Trophoblast cell (in vitro differentiated cells and primary cell): Measurements from ENCODE around the gene ORC2.

Experiments used
- DNase-seq, 2 donors: peaks; one replicate each; pipeline ENCODE4 v3.0.0-alpha.2; 2016
- H2AFZ ChIP-seq: 2 replicates; pipeline ENCODE4 v1.6.1; 2013; ENCODE audit warnings: low read length, moderate library complexity, mild to moderate bottlenecking; ENCODE audit not compliant: insufficient read depth, poor library complexity
- H2AK5ac ChIP-seq: 2 replicates; pipeline ENCODE4 v1.6.1; 2013; ENCODE audit warnings: mild to moderate bottlenecking, low read length
- H2BK120ac ChIP-seq: 2 replicates; pipeline ENCODE4 v1.6.1; 2013; ENCODE audit warnings: low read length, mild to moderate bottlenecking, moderate library complexity; ENCODE audit not compliant: insufficient read depth, poor library complexity
- H2BK12ac ChIP-seq: 2 replicates; pipeline ENCODE4 v1.6.1; 2013; ENCODE audit warnings: mild to moderate bottlenecking, low read length, moderate library complexity
- H2BK5ac ChIP-seq: 2 replicates; pipeline ENCODE4 v1.6.1; 2013; ENCODE audit warnings: low read length, low read depth, moderate library complexity, mild to moderate bottlenecking; ENCODE audit not compliant: poor library complexity
- H3K14ac ChIP-seq: 2 replicates; pipeline ENCODE4 v1.6.1; 2013; ENCODE audit warnings: mild to moderate bottlenecking, low read length
- H3K18ac ChIP-seq: 2 replicates; pipeline ENCODE4 v1.6.1; 2013; ENCODE audit warnings: mild to moderate bottlenecking, low read length
- H3K23ac ChIP-seq: 2 replicates; pipeline ENCODE4 v1.6.1; 2013; ENCODE audit warnings: low read length
- H3K27ac ChIP-seq: 2 replicates; pipeline ENCODE4 v1.5.1; 2013; ENCODE audit warnings: low read depth, mild to moderate bottlenecking, inconsistent platforms, low read length, moderate library complexity
- H3K27me3 ChIP-seq: 2 replicates; pipeline ENCODE4 v1.6.1; 2013; ENCODE audit warnings: inconsistent platforms, mild to moderate bottlenecking, low read length, moderate library complexity; ENCODE audit not compliant: insufficient read depth
- H3K36me3 ChIP-seq, 2 experiments: 1 replicate in 1 of 2; 2 replicates in 1 of 2; pipeline ENCODE4 v1.6.1; 2013; ENCODE audit warnings: low read length in 2 of 2, mild to moderate bottlenecking in 2 of 2, moderate library complexity in 1 of 2; ENCODE audit not compliant: insufficient read depth in 2 of 2, control insufficient read depth in 1 of 2
- H3K4ac ChIP-seq: 2 replicates; pipeline ENCODE4 v1.6.1; 2013; ENCODE audit warnings: low read depth, mild to moderate bottlenecking, low read length, moderate library complexity
- H3K4me1 ChIP-seq, 2 experiments: 1 replicate in 1 of 2; 2 replicates in 1 of 2; pipeline ENCODE4 v1.6.1; 2013; ENCODE audit warnings: low read length in 2 of 2, mild to moderate bottlenecking in 2 of 2, moderate library complexity in 1 of 2; ENCODE audit not compliant: insufficient read depth in 2 of 2, control insufficient read depth in 1 of 2
- H3K4me2 ChIP-seq: 2 replicates; pipeline ENCODE4 v1.6.1; 2013; ENCODE audit warnings: inconsistent platforms, mild to moderate bottlenecking, low read length, moderate library complexity
- H3K4me3 ChIP-seq: 2 replicates; pipeline ENCODE4 v1.5.1; 2013; ENCODE audit warnings: mild to moderate bottlenecking, low read depth, low read length, inconsistent platforms
- H3K79me1 ChIP-seq: one replicate; pipeline ENCODE4 v1.6.1; 2013; ENCODE audit warnings: low read length
- H3K79me2 ChIP-seq: 2 replicates; pipeline ENCODE4 v1.6.1; 2013; ENCODE audit warnings: low read length, mild to moderate bottlenecking; ENCODE audit not compliant: control insufficient read depth, insufficient read depth, poor library complexity
- H3K9ac ChIP-seq: 2 replicates; pipeline ENCODE4 v1.6.1; 2013; ENCODE audit warnings: mild to moderate bottlenecking, low read length
- H3K9me3 ChIP-seq: 2 replicates; pipeline ENCODE4 v1.6.1; 2013; ENCODE audit warnings: low read depth, mild to moderate bottlenecking, control low read depth, inconsistent platforms, low read length; ENCODE audit not compliant: insufficient read depth
- H4K12ac ChIP-seq: 2 replicates; pipeline ENCODE4 v1.6.1; 2013; ENCODE audit warnings: low read depth, mild to moderate bottlenecking, low read length, moderate library complexity
- H4K8ac ChIP-seq: 2 replicates; pipeline ENCODE4 v1.6.1; 2013; ENCODE audit warnings: low read depth, mild to moderate bottlenecking, low read length, moderate library complexity
- H4K91ac ChIP-seq: one replicate; pipeline ENCODE4 v1.6.1; 2013; ENCODE audit warnings: low read depth, mild to moderate bottlenecking, low read length, moderate library complexity
- WGBS: extraction: QIAGEN DNeasy Blood & Tissue Kit; methylation state at CpG from one replicate; pipeline ENCODE4 v1.1.7; 2013; ENCODE audit warnings: missing lambda C conversion rate; ENCODE audit not compliant: insufficient read length, insufficient coverage; ENCODE audit errors: extremely low coverage; 5-methylcytosine and 5-hydroxymethylcytosine counted together

Gene ORC2

DNA sequence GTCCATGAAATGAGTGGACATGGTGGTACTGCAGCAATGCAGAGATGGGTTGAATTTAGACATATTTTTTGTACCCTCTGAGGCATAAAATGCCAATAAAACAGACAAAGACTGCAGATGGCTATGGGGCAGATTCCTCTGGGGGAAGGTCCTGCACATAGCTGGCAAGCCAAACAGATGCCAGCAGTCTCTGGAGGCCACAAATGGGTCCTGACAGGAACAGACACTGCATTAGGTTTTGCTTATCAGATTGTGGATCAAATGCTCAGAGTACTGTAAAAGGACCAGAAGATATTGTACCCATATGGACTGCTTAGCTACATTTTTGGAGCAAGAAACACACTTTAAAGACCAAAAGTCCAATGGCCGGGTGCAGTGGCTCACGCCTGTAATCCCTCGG, 40.9 kb upstream of the ORC2 start:
- Histone ChIP-seq H3K27me3 (no peaks in the 10 kb centered on the region), H4K8ac (no peak overlapping the region), H2AFZ (no peak overlapping the region), H4K91ac (no peak overlapping the region), H3K18ac (no peak overlapping the region), H3K14ac (no peak overlapping the region), H2BK120ac (no peak overlapping the region), H3K27ac (no peak overlapping the region), H2BK5ac (no peak overlapping the region), H2BK12ac (no peak overlapping the region), H3K9me3 (no peaks in the 10 kb centered on the region), H3K4me3 (no peak overlapping the region), H2AK5ac (no peak overlapping the region), H4K12ac (no peak overlapping the region), H3K4ac (no peak overlapping the region), H3K36me3 (peaks cover 1 to 3% of the 10 kb centered on the region in 2 experiments), H3K79me1 (no peaks in the 10 kb centered on the region), H3K4me2 (no peak overlapping the region), H3K9ac (no peak overlapping the region), H3K79me2 (no peaks in the 10 kb centered on the region), H3K23ac (no peak overlapping the region), H3K4me1 (peaks cover 0 to 2% of the 10 kb centered on the region in 2 experiments)
- DNase-seq = no peak
- WGBS = no CpG with 5 or more reads among the region's 3 CpGs

GRCh38 chr2:200993097-200993496, 29.6 kb upstream of the ORC2 start:
- no peak overlapping the region for H3K4me2 ChIP-seq
- H3K4me3 ChIP-seq = no peak overlapping the region
- no peak overlapping the region for H2AK5ac ChIP-seq
- no peak overlapping the region for H2BK5ac ChIP-seq
- no peak overlapping the region for H4K91ac ChIP-seq
- no peak overlapping the region for H3K14ac ChIP-seq
- H3K9ac ChIP-seq = no peak overlapping the region
- H3K27ac ChIP-seq = no peak overlapping the region
- 100% methylated on average over 1 of the region's 3 CpGs for WGBS
- no peak overlapping the region for H2AFZ ChIP-seq
- no peaks in the 10 kb centered on the region for H3K9me3 ChIP-seq
- no peak for DNase-seq
- no peak overlapping the region for H2BK12ac ChIP-seq
- no peak overlapping the region for H3K18ac ChIP-seq
- no peaks in the 10 kb centered on the region for H3K27me3 ChIP-seq
- H3K23ac ChIP-seq = no peak overlapping the region
- no peak overlapping the region for H4K12ac ChIP-seq
- H3K36me3 ChIP-seq = peaks cover 11 to 16% of the 10 kb centered on the region in 2 experiments
- no peaks in the 10 kb centered on the region for H3K79me1 ChIP-seq
- H2BK120ac ChIP-seq = no peak overlapping the region
- no peak overlapping the region for H3K4ac ChIP-seq
- H3K79me2 ChIP-seq = no peaks in the 10 kb centered on the region
- H4K8ac ChIP-seq = no peak overlapping the region
- no peaks in the 10 kb centered on the region for H3K4me1 ChIP-seq

- H3K27me3 ChIP-seq = no peaks in the 10 kb centered on the region
- no peak overlapping the region for H2AK5ac ChIP-seq
- no peak overlapping the region for H3K4me2 ChIP-seq
- H3K4ac ChIP-seq = no peak overlapping the region
- H3K4me1 ChIP-seq = no peaks in the 10 kb centered on the region
- H3K9me3 ChIP-seq = no peaks in the 10 kb centered on the region
- no peak overlapping the region for H3K14ac ChIP-seq
- no peak overlapping the region for H2BK120ac ChIP-seq
- H2BK12ac ChIP-seq = no peak overlapping the region
- no peak overlapping the region for H3K27ac ChIP-seq
- no peak overlapping the region for H2BK5ac ChIP-seq
- no peak overlapping the region for H3K23ac ChIP-seq
- no peak overlapping the region for H4K12ac ChIP-seq
- peaks cover 11 to 14% of the 10 kb centered on the region in 2 experiments for H3K36me3 ChIP-seq
- H3K18ac ChIP-seq = no peak overlapping the region
- no peak overlapping the region for H4K91ac ChIP-seq
- no peak overlapping the region for H2AFZ ChIP-seq
- no peaks in the 10 kb centered on the region for H3K79me1 ChIP-seq
- no peak for DNase-seq
- no peaks in the 10 kb centered on the region for H3K79me2 ChIP-seq
- no peak overlapping the region for H3K9ac ChIP-seq
- no CpG with 5 or more reads among the region's 8 CpGs for WGBS
- no peak overlapping the region for H3K4me3 ChIP-seq
- no peak overlapping the region for H4K8ac ChIP-seq
Measured at GRCh38 chr2:200987137-200987536, 23.7 kb upstream of the ORC2 start.

DNA sequence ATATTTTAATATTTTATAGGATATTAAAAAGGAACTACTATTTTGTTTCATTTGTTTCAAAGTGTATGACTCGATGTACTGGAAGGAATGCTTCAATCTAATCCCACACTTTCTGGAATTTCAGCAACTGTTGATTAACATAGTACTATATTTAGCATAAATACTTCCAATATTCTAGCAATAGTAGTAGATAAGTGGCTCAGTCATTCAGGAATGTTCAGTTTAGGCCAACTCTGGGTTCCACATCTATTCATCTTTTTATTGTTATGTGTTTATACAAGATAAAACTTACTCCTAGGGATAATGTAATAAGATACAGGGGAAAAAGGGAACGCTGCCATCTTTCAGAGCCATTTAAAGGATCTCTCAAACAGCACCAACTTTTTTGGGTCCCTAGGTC, 22.3 kb upstream of the ORC2 start:
- Histone ChIP-seq H2AFZ (no peak overlapping the region), H3K79me2 (no peaks in the 10 kb centered on the region), H3K4me1 (no peaks in the 10 kb centered on the region), H3K79me1 (no peaks in the 10 kb centered on the region), H3K14ac (no peak overlapping the region), H3K23ac (no peak overlapping the region), H3K4me3 (no peak overlapping the region), H3K27me3 (no peaks in the 10 kb centered on the region), H3K4ac (no peak overlapping the region), H2AK5ac (no peak overlapping the region), H4K91ac (no peak overlapping the region), H3K27ac (no peak overlapping the region), H4K12ac (no peak overlapping the region), H2BK12ac (no peak overlapping the region), H3K9ac (no peak overlapping the region), H3K18ac (no peak overlapping the region), H2BK5ac (no peak overlapping the region), H3K36me3 (peaks cover 12 to 18% of the 10 kb centered on the region in 2 experiments), H3K4me2 (no peak overlapping the region), H2BK120ac (no peak overlapping the region), H3K9me3 (no peaks in the 10 kb centered on the region), H4K8ac (no peak overlapping the region)
- no peak for DNase-seq
- no CpG with 5 or more reads among the region's 2 CpGs for WGBS
